Measurements from ENCODE around the gene RAC3. TPM values are rescaled to one million over a fixed set of nuclear protein-coding genes. Genes with fewer than 3 reads are reported as not detected.

RAC3 gene
- total and polyA plus RNA-seq, 9 donors: 7.2 to 15.3 (median 11.2) TPM

Other genes starting within 250 kb of the RAC3 start
- not detected for gene GCGR, start 227.5 kb upstream of the RAC3 start, total RNA-seq
- under 1 TPM in 4 of 8 donors, not detected in 4; 0.10 to 0.21 (median 0.18) TPM for gene GCGR, start 227.5 kb upstream of the RAC3 start, polyA plus RNA-seq (ENCODE audit: insufficient read depth in 1 of 8, insufficient read length in 8 of 8, low replicate concordance in 1 of 8)
- gene MCRIP1, start 198.4 kb upstream of the RAC3 start, total RNA-seq: 113 TPM
- gene MCRIP1, start 198.4 kb upstream of the RAC3 start, polyA plus RNA-seq (ENCODE audit: insufficient read depth in 1 of 8, insufficient read length in 8 of 8, low replicate concordance in 1 of 8): 100 to 1,000 TPM; 123 to 147 (median 134) TPM
- 43.4 TPM for gene PPP1R27, start 196.6 kb upstream of the RAC3 start, total RNA-seq
- gene PPP1R27, start 196.6 kb upstream of the RAC3 start, polyA plus RNA-seq (ENCODE audit: insufficient read depth in 1 of 8, insufficient read length in 8 of 8, low replicate concordance in 1 of 8): 10 to 100 TPM; 14.6 to 57.4 (median 28.8) TPM
- 385 TPM for gene P4HB, start 171.1 kb upstream of the RAC3 start, total RNA-seq
- gene P4HB, start 171.1 kb upstream of the RAC3 start, polyA plus RNA-seq (ENCODE audit: insufficient read depth in 1 of 8, insufficient read length in 8 of 8, low replicate concordance in 1 of 8): 100 to 1,000 TPM; 383 to 577 (median 450) TPM
- gene ARHGDIA, start 160.3 kb upstream of the RAC3 start, total RNA-seq: 86.0 TPM
- gene ARHGDIA, start 160.3 kb upstream of the RAC3 start, polyA plus RNA-seq (ENCODE audit: insufficient read depth in 1 of 8, insufficient read length in 8 of 8, low replicate concordance in 1 of 8): 100 to 1,000 TPM; 145 to 236 (median 190) TPM
- gene ALYREF, start 140.1 kb upstream of the RAC3 start, total RNA-seq: 72.6 TPM
- 10 to 100 TPM; 56.0 to 80.0 (median 70.8) TPM for gene ALYREF, start 140.1 kb upstream of the RAC3 start, polyA plus RNA-seq (ENCODE audit: insufficient read depth in 1 of 8, insufficient read length in 8 of 8, low replicate concordance in 1 of 8)
- 113 TPM for gene ANAPC11, start 140.0 kb upstream of the RAC3 start, total RNA-seq
- 100 to 1,000 TPM; 104 to 140 (median 113) TPM for gene ANAPC11, start 140.0 kb upstream of the RAC3 start, polyA plus RNA-seq (ENCODE audit: insufficient read depth in 1 of 8, insufficient read length in 8 of 8, low replicate concordance in 1 of 8)
- gene NPB, start 129.4 kb upstream of the RAC3 start, total RNA-seq: 2.0 TPM
- gene NPB, start 129.4 kb upstream of the RAC3 start, polyA plus RNA-seq (ENCODE audit: insufficient read depth in 1 of 8, insufficient read length in 8 of 8, low replicate concordance in 1 of 8): under 1 TPM; 0.22 to 0.82 (median 0.66) TPM
- 9.0 TPM for gene PCYT2, start 120.3 kb upstream of the RAC3 start, total RNA-seq
- gene PCYT2, start 120.3 kb upstream of the RAC3 start, polyA plus RNA-seq (ENCODE audit: insufficient read depth in 1 of 8, insufficient read length in 8 of 8, low replicate concordance in 1 of 8): 10 to 100 TPM in 6 of 8 donors, 1 to 10 TPM in 2; 9.4 to 12.6 (median 11.2) TPM
- 6.0 TPM for gene SIRT7, start 113.5 kb upstream of the RAC3 start, total RNA-seq
- gene SIRT7, start 113.5 kb upstream of the RAC3 start, polyA plus RNA-seq (ENCODE audit: insufficient read depth in 1 of 8, insufficient read length in 8 of 8, low replicate concordance in 1 of 8): 1 to 10 TPM; 6.5 to 9.7 (median 8.4) TPM
- 8.2 TPM for gene MAFG, start 103.9 kb upstream of the RAC3 start, total RNA-seq
- 10 to 100 TPM; 11.7 to 18.1 (median 16.7) TPM for gene MAFG, start 103.9 kb upstream of the RAC3 start, polyA plus RNA-seq (ENCODE audit: insufficient read depth in 1 of 8, insufficient read length in 8 of 8, low replicate concordance in 1 of 8)
- gene PYCR1, start 94.4 kb upstream of the RAC3 start, total RNA-seq: 78.9 TPM
- gene PYCR1, start 94.4 kb upstream of the RAC3 start, polyA plus RNA-seq (ENCODE audit: insufficient read depth in 1 of 8, insufficient read length in 8 of 8, low replicate concordance in 1 of 8): 100 to 1,000 TPM in 2 of 8 donors, 10 to 100 TPM in 6; 58.4 to 107 (median 80.3) TPM
- gene MYADML2, start 84.4 kb upstream of the RAC3 start, total RNA-seq: 24.1 TPM
- gene MYADML2, start 84.4 kb upstream of the RAC3 start, polyA plus RNA-seq (ENCODE audit: insufficient read depth in 1 of 8, insufficient read length in 8 of 8, low replicate concordance in 1 of 8): 10 to 100 TPM; 11.3 to 23.1 (median 20.0) TPM
- gene NOTUM, start 70.5 kb upstream of the RAC3 start, total RNA-seq: 4.1 TPM
- gene NOTUM, start 70.5 kb upstream of the RAC3 start, polyA plus RNA-seq (ENCODE audit: insufficient read depth in 1 of 8, insufficient read length in 8 of 8, low replicate concordance in 1 of 8): 1 to 10 TPM; 2.8 to 7.6 (median 3.3) TPM
- gene ASPSCR1, start 54.0 kb upstream of the RAC3 start, total RNA-seq: 28.7 TPM
- gene ASPSCR1, start 54.0 kb upstream of the RAC3 start, polyA plus RNA-seq (ENCODE audit: insufficient read depth in 1 of 8, insufficient read length in 8 of 8, low replicate concordance in 1 of 8): 10 to 100 TPM; 22.5 to 35.9 (median 26.6) TPM
- 44.8 TPM for gene CENPX, start 8.8 kb upstream of the RAC3 start, total RNA-seq
- 10 to 100 TPM; 33.4 to 41.0 (median 38.4) TPM for gene CENPX, start 8.8 kb upstream of the RAC3 start, polyA plus RNA-seq (ENCODE audit: insufficient read depth in 1 of 8, insufficient read length in 8 of 8, low replicate concordance in 1 of 8)
- 9.1 TPM for gene LRRC45, start 8.4 kb upstream of the RAC3 start, total RNA-seq
- gene LRRC45, start 8.4 kb upstream of the RAC3 start, polyA plus RNA-seq (ENCODE audit: insufficient read depth in 1 of 8, insufficient read length in 8 of 8, low replicate concordance in 1 of 8): 10 to 100 TPM in 4 of 8 donors, 1 to 10 TPM in 4; 8.4 to 12.3 (median 10.3) TPM
- gene DCXR, start 6.0 kb downstream of the RAC3 start, total RNA-seq: 36.0 TPM
- 10 to 100 TPM; 30.0 to 44.6 (median 39.2) TPM for gene DCXR, start 6.0 kb downstream of the RAC3 start, polyA plus RNA-seq (ENCODE audit: insufficient read depth in 1 of 8, insufficient read length in 8 of 8, low replicate concordance in 1 of 8)
- gene RFNG, start 20.1 kb downstream of the RAC3 start, total RNA-seq: 21.6 TPM
- gene RFNG, start 20.1 kb downstream of the RAC3 start, polyA plus RNA-seq (ENCODE audit: insufficient read depth in 1 of 8, insufficient read length in 8 of 8, low replicate concordance in 1 of 8): 10 to 100 TPM; 25.3 to 47.1 (median 31.7) TPM
- 69.6 TPM for gene GPS1, start 20.2 kb downstream of the RAC3 start, total RNA-seq
- gene GPS1, start 20.2 kb downstream of the RAC3 start, polyA plus RNA-seq (ENCODE audit: insufficient read depth in 1 of 8, insufficient read length in 8 of 8, low replicate concordance in 1 of 8): 10 to 100 TPM; 68.1 to 87.7 (median 76.7) TPM
- gene DUS1L, start 34.1 kb downstream of the RAC3 start, total RNA-seq: 43.6 TPM
- gene DUS1L, start 34.1 kb downstream of the RAC3 start, polyA plus RNA-seq (ENCODE audit: insufficient read depth in 1 of 8, insufficient read length in 8 of 8, low replicate concordance in 1 of 8): 10 to 100 TPM; 52.9 to 73.5 (median 59.3) TPM
- 15.4 TPM for gene FASN, start 66.6 kb downstream of the RAC3 start, total RNA-seq
- 10 to 100 TPM; 23.0 to 53.4 (median 34.9) TPM for gene FASN, start 66.6 kb downstream of the RAC3 start, polyA plus RNA-seq (ENCODE audit: insufficient read depth in 1 of 8, insufficient read length in 8 of 8, low replicate concordance in 1 of 8)
- gene CCDC57, start 181.2 kb downstream of the RAC3 start, total RNA-seq: 15.7 TPM
- 10 to 100 TPM; 18.1 to 37.4 (median 30.8) TPM for gene CCDC57, start 181.2 kb downstream of the RAC3 start, polyA plus RNA-seq (ENCODE audit: insufficient read depth in 1 of 8, insufficient read length in 8 of 8, low replicate concordance in 1 of 8)
- 21.9 TPM for gene SLC16A3, start 197.4 kb downstream of the RAC3 start, total RNA-seq
- 10 to 100 TPM; 21.9 to 47.3 (median 33.4) TPM for gene SLC16A3, start 197.4 kb downstream of the RAC3 start, polyA plus RNA-seq (ENCODE audit: insufficient read depth in 1 of 8, insufficient read length in 8 of 8, low replicate concordance in 1 of 8)
- gene CSNK1D, start 242.0 kb downstream of the RAC3 start, total RNA-seq: 15.0 TPM
- gene CSNK1D, start 242.0 kb downstream of the RAC3 start, polyA plus RNA-seq (ENCODE audit: insufficient read depth in 1 of 8, insufficient read length in 8 of 8, low replicate concordance in 1 of 8): 10 to 100 TPM; 63.2 to 82.2 (median 73.2) TPM